AG10803 (cell line): ENCODE data around the gene FAM3C.

ENCODE experiments used
- DNase-seq: peaks from one replicate; pipeline ENCODE4 v3.0.0; 2010; ENCODE audit warnings: low read depth
- H3K4me3 ChIP-seq: 2 replicates; pipeline ENCODE4 v1.5.1; 2011; ENCODE audit warnings: mild to moderate bottlenecking, low read length, control low read depth
- CTCF ChIP-seq: conservative IDR thresholded peaks from 2 replicates; pipeline ENCODE4 v1.5.1; 2011; ENCODE audit warnings: mild to moderate bottlenecking, low read length, control low read depth, inconsistent platforms

FAM3C gene

GRCh38 chr7:121406461-121406860, 10.4 kb upstream of the FAM3C start:
- no peak for DNase-seq
- H3K4me3 ChIP-seq, result no peak overlapping the region
- no peak for TF ChIP-seq CTCF

GRCh38 chr7:121404348-121404747, 8.2 kb upstream of the FAM3C start:
- no peak for DNase-seq
- H3K4me3 ChIP-seq, result no peak overlapping the region
- TF ChIP-seq CTCF, result no peak

- TF ChIP-seq CTCF, result no peak
- no peak for DNase-seq
- H3K4me3 ChIP-seq, result no peak overlapping the region
These were observed 6.6 kb upstream of the FAM3C start for GRCh38 chr7:121402701-121403100.

GRCh38 chr7:121401896-121402295, 5.8 kb upstream of the FAM3C start:
- DNase-seq, result peak; percentile 24
- TF ChIP-seq CTCF, result no peak
- no peak overlapping the region for H3K4me3 ChIP-seq

- H3K4me3 ChIP-seq, result no peak overlapping the region
- no peak for TF ChIP-seq CTCF
- DNase-seq, result no peak
These were observed 2.1 kb upstream of the FAM3C start for GRCh38 chr7:121398246-121398645.

GRCh38 chr7:121397822-121398221, 1.7 kb upstream of the FAM3C start:
- TF ChIP-seq CTCF, result no peak
- no peak for DNase-seq
- no peak overlapping the region for H3K4me3 ChIP-seq

- no peak overlapping the region for H3K4me3 ChIP-seq
- DNase-seq, result no peak
- no peak for TF ChIP-seq CTCF
These were observed 1.3 kb upstream of the FAM3C start for GRCh38 chr7:121397361-121397760.
